LoVo (cell line): Measurements from ENCODE around the gene ACE2.

Experiments used
- DNase-seq: peaks from one replicate; pipeline ENCODE4 v3.0.0-alpha.2; 2016; ENCODE audit warnings: low spot score

ACE2 gene

DNA sequence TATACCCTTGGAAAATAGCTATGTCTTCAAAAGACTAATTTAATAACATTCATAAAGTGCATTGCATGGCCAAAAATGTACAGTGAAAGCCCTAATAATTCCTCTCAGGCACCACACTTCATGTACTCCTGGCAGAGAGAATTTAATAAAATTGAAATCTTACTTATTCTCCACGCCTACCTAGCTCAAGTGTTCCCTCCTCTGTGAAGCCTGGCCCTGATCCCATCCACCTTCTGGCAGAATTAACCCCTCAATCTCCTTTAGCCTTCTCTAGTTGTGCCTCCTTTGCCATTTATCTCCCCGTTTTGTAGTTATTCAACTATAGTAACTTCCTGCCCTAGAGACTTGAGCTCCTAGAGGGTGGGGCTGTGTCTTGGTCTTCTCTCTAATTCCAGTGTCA is 26.7 kb downstream of the ACE2 start:
- no peak for DNase-seq

DNA sequence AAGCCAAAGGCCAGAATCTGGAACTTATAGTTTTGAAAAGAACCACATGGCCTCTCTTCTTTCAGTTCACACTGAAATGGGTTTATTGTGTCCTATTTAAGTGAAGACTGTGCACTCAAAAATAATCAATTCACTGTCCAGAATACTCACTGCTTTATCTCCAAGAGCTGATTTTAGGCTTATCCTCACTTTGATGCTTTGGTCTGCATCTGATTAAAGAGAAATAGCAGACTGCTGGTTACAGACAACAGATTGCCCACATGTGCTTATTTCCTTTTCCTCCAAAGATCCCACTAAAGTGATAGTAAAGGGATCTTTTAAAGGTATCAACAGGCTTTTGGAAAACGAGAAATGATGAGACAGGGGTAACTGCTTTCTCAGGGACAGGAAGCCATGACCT is 30.6 kb downstream of the ACE2 start:
- DNase-seq: no peak

DNA sequence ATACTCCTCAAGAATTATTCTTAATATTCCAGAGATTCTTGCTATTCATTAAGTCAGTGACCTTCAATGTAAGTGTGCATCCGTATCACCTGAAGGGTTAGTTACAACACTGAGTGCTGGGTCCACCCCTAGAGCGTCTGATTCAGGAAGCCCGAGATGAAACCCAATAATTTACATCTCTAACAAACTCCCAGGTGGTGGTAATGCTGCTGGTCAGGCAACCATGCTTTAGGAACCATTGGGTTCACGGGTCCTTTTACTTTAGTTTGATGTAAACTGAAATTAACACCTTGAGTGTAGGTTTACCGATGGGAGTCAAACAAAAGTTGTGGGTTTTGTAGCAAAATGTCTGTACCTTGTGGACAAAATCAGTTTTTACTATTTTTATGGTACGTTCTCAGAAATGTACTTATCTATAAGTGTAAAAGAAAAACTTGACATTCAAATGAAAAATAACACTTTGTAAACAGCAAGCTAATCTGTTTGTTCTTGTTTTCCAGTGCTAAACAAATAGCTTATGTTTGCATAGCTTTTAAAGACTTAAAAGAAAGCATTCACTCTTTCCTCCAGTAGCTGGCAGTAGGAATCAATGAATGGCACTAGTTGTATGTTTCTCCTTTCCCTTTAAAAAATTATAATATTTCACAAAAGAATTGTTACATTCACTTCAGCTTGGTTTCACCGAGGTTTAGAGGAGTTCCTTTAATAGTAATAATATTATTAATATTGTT is 32.7 kb downstream of the ACE2 start:
- DNase-seq: no peak

DNA sequence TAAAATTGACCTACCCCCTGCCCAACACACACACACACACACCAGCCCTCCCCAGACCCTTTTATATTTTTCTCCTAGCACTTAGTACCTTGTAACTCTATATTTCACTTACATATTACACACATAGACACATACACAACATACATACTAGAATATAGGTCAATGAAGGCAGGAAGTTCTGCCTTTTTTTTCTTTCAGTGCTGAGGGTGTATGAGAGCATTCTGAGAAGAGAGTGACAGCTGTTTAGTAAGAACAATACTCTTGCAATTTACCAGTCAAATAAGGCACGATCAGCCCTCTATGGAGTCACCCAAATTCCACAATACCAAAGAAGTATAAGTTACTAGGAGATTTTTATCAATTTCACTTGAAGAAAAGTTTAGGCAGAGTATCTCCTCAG is 33.5 kb downstream of the ACE2 start:
- DNase-seq: no peak

DNA sequence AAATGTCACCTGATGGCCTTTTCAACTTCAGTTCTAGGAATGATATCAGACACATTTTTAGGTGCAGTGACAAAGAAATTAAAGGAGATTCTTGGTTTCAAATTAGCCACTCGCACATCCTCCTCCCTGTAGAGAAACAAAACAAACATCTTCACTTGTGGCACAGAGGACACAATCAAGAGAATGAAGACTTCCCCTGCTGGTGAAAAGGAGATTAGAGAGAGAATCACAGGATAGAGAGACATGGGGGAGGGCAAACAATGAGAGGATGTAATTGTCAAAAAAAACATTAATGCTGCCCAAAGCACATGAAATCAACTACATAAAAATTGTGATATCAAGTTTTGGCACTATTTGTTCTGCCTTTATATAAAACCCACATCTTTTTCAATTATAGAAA is 34.5 kb downstream of the ACE2 start:
- DNase-seq: no peak

DNA sequence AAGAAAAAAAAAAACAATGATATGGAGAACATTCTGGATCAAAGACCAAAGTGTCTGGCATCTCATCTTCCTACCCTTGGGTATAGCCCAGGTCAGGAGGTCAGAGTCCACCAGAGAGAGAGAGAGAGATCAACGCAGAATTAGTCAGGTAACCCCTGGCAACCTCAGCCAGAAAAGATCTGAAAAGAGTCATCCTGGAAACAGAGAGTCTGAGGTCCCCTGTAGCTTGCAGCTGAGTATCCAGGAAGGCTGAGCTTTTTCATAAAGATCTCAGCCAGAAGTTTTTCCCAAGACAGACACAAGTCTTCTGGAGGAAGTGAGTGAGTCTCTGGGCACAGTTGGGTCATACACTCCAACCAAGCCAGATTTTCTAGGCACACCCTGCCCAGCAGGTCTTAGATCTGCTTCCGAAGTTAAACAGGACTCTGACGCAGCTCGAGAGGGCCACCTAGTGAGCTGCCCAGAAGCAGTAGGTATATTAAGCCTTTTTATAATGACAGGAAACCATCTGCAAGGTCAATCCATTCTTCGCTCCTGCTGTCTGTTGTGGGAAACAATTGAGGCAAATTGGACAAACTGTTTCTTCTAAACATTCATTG is 35.7 kb downstream of the ACE2 start:
- DNase-seq: peak; percentile 67

DNA sequence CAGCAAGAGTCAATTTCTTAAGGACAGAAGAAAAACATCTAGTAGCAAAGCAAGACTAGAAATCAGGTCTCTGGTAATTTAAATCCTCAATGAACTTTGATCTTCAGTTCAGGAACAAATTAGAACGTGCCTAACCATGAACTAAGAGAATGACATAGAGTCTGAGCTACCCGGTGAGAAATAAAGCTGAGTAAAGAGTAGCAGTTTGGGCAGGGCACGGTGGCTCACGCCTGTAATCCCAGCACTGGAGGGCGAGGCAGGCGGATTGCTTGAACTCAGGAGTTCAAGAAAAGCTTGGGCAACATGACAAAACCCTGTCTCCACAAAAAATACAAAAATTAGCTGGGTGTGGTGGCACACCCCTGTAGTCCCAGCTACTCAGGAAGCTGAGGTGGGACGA is 37.7 kb downstream of the ACE2 start:
- DNase-seq: peak; percentile 4

DNA sequence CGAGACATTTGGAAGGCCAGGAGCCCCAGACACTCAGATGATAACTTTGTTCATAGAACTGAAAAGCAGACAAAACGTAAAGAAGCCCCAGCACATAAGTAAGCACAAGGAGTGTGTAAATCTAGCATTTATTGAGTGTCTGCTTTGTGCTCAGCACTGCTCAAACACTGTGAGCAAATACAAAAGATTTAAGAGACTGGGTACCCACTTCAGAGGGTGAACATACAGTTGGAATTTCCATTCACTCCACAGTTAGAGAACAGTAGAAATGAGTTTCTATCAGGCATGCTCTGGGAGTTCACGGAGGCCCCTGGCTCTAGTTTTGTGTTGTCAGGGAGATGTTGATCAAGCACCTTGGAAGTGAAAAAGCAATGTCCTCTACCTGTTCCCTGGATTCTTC is 39.8 kb downstream of the ACE2 start:
- no peak for DNase-seq

DNA sequence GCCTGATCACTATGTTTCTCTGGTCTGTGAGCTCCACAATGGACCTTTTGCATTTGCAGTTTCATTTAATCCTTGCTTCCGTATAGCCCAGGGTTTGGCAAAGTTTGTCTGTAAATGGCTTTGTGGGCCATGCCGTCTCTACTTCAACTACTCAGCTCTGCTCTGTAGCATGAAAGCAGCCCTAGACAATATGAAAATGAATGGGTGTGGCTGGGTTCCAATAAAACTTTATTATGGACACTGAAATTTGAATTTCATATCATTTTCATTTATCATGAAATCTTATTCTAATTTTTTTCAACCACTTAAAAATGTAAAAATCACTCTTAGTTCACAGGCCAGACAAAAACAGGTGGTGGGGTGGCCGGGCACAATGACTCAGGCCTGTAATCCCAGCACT is 41.5 kb downstream of the ACE2 start:
- no peak for DNase-seq

DNA sequence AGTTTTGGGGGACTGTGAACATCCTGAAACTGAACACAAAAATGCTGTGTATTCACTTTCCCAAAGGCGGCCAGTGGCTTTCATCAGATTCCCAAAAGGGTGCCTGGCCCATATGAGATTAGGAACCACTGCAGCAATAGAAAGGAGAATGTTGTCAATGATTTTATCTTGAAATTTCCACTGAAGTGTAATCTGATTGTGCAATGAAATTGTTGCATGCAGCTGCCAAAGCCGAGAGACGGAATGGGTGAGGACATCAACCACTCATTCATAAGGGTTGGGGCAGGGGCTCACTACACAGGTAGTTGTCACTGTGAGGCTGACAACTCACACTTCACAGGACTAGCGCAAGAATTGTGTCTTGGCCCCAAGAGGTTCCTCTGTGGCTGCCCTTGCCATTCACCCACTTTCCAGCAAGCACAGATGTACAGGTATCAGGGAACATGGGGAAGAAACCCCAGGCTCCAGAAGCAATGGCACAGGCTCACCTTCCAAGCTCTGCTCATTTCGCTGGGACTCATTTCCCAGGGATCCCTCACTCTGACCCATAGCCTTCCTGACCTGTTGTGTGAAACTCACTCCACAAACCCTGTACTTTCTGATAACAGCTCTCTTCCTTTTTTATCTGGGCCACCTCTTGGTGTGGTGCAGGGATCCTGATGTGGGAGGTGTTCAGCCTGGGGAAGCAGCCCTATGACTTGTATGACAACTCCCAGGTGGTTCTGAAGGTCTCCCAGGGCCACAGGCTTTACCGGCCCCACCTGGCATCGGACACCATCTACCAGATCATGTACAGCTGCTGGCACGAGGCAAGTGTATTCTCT is 51.4 kb downstream of the ACE2 start:
- no peak for DNase-seq

DNA sequence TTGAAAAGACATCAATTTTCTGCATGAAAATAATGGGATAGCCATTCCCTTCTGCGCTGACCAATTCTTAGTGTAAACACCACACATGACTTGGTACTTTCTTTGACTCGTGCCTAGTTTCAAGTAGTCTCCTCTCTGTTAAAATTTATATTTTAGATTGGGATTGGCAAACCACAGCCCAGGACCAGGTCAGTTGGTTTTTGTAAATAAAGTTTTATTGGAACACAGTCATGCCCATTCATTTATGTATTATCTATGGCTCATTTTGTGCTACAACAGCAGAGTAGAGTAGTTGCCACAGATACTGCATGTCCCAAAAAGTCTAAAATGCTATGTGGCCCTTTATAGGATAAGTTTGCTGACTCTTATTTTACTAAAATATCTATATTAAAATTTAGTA is 53.4 kb downstream of the ACE2 start:
- no peak for DNase-seq

DNA sequence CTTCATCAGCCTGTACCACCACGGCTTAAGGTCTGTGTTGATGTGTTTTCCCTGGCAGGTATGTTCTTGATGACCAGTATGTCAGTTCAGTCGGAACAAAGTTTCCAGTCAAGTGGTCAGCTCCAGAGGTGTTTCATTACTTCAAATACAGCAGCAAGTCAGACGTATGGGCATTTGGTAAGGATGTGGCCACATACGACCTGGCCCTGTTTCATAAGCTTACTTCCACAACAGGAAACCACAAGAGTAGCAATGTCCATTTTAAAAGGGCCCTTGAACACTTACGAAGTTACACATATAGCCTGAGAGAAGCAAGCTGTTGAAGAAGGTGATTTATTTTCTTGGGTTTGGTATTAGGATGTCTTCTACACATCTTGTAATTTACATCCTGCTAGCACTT is 54.0 kb downstream of the ACE2 start:
- DNase-seq: no peak

DNA sequence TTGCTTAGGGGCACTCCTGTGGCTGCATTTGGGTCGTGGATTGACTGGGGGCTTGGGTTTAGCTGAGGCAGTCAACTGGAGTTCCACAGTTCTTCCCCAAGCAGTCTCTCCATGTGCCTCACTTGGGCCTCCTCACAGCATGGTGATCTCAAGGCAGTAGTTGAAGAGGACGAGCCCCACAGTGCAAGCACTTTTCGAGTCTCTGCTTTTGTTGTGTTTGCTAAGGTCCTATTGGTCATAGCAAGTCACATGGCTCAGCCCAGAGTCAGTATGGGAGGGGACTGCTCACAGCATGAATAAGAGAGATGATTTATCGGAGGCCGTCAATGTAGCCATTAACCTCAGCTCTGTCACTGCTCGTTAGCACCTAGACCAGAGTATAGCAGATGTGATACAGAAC is 70.4 kb downstream of the ACE2 start:
- DNase-seq: no peak

DNA sequence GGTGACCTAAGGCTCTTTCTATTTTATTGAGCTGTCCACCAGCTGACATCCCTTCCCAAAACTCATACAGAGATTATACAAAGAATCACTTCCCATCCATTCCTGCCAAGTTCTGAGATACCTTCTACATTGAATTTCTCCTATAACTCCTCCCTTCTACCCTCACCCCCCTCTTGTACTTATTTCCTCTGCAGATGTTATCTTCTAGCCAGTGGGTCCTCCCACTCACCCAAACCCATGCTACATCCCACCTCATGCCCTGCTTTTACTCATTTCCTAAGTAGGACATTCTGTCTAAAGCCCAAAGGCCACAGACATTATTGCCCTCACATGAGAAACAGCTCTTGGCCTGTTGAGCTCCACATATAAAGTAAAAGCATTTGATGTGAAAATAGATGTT is 71.6 kb downstream of the ACE2 start:
- no peak for DNase-seq

DNA sequence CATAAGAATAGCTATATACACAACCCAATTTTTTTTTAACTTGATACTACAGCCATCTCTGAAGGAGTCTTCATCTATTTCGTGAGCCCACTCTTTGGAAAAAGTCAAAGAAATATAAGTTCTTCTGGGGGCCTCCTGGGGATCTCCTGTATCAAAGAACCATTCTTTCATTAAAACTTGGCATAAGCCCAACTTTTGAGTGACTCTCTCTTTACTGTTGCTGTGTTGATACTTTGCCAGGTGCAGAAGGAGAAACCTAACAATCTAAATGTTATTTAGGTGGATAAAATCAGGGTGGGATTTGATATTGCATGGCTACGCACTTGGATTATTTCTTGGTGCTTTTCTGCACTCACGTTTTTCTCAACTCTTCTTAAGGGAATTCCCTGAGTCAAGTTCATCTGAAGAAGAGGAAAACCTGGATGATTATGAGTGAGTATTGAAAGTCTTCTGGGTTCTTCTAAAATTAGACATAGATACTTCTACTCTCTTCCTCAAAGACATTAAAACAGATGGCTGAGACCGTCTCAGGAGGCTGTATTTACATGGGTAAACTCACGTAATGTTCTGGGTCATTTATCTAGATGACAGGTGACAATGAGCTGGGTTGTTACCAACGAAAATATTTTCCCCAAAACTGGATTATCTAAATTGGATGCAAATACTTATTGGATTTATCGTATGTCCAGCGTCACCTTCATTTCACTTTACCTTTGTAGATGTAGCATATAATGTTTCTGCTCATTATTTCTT is 74.9 kb downstream of the ACE2 start:
- DNase-seq: peak; percentile 13

DNA sequence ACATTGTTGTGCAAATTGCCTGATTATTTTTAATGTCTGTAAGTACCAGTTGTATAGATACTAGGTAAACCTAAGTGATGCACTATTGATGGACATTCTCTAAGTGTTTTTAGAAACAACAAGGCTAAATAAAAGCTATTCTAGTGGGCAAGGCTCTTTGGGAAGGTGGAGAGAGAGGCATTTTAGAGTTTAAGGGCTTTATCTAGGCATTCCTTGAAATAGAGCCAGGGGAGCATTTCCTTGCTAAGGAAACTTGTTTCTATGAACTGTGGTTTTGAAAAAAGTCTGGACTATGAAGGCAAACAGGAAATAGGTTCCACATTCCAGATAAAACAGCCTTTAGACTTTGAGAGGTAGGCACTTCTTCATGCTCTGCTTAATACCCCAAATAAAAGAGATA is 76.3 kb downstream of the ACE2 start:
- peak; percentile 26 for DNase-seq

DNA sequence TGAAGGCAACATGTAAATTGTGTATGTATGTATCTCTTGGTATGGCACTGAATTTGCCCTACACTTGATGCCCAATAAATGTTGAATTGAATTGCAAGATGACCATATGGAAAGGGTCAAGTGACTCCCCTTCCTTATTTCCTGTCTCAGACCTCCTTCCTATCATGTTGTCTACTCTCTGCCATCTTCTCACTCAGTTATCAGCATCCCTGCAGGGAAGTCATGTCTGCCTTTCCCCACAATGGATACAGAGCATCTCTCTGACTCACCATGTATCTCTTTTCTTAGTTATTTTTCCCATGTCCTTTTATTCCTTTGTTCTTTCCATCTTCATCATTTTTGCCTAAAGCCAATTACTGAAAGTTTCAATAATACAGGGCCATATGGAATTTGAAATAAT is 77.7 kb downstream of the ACE2 start:
- DNase-seq: no peak

DNA sequence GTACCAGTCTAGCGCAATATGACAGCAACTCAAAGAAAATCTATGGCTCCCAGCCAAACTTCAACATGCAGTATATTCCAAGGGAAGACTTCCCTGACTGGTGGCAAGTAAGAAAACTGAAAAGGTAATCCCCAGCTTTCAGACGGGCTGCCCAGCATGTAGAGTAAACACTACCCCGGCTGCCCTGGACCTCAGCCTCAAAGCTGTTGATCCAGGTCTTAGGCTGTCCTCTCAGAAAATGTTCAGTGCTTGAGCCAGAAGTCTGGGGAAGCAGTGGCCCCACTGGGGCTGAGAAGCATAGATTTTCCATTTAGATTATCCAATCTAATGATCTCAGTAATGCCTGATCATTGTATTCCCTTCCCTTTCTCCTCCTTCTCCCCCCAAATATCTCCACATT is 78.3 kb downstream of the ACE2 start:
- DNase-seq: no peak

DNA sequence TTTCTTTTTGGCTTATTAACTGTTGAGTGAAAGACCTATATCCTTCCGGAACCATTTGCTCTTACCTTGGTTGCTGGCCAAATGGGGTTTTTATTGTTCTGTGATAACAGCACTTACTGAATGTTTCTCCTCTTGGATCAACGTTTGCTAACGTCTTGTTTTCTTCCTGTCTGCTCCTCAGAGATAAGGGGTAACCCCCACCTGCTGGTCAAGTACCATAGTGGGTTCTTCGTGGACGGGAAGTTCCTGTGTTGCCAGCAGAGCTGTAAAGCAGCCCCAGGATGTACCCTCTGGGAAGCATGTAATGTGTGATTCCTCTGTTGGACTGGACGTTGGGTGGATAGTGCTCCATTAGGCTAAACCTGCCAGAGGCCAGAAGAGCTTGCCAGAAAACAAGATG is 84.8 kb downstream of the ACE2 start:
- no peak for DNase-seq

DNA sequence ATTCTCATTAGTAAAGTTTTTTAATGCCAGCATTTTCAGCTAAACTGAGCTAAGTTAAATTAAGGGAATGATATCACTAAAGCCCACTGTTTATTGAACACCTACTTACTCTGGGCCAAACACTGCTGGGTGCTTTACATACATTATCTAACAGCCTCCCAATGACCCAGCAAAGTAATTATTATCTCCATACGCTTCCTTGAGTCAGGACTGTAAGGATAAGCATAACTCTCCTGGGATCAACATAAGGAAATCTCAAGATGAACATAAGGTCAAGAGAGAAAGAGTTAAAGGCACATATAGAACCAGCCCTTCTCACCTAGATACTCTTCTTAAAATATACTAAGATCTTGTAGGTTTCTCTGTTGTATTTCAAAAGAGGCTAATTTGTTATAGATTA is 86.5 kb downstream of the ACE2 start:
- DNase-seq: no peak

DNA sequence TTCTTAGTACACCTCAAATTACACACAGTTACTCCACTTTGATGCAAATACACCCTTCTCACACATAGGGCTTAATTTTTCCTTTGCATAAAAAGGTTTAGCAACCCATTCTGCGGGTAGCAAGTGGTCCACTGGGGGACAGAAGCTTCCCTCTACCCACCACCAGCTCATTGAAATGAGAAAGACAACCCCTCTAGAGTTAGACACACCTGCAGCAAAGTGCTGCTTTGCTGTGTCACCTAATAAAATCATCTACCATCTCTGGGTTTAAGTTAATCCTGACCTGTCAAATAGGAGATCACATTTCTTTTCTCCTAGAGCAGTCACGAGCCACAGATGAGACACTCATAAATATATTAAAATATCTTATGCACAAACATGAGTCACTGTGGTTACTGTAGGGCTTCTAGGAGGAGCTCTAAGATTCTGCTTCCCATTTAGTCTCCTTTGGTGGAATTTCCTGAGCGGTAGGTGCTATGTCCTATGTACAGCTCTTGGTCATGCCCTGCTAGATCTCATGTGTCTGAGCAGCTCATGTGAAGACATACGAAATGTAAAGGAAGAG is 88.3 kb downstream of the ACE2 start:
- no peak for DNase-seq

DNA sequence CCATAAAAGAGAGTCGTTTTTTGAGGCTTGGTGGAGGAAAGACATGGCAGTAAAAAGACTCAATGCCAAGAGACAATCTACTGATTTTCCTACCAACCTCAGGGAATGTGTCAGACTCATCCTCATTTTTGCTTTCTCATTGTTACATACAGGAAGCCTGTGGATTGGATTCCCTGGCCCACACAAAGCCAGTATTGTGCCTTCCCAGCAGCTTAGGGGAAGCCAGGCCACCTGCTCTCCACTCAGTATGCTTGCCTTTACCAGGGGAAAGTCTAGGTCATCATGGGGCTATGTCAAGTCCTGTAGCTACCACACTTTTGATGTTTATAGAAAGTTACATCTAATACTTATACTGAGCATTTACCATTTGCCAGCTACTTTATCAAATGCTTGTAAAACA is 89.2 kb downstream of the ACE2 start:
- DNase-seq: no peak
